GM06990 (cell line): ENCODE data around the gene MAP3K5.

Experiments
- DNase-seq: peaks from one replicate; pipeline ENCODE4 v3.0.0-alpha.2; 2011; ENCODE audit not compliant: insufficient read length; ENCODE audit errors: extremely low read depth
- H3K27me3 ChIP-seq: replicated peaks from 2 replicates; pipeline ENCODE4 v1.6.0; 2011; ENCODE audit warnings: low read length; ENCODE audit not compliant: control insufficient read depth, insufficient read depth
- H3K36me3 ChIP-seq: 2 replicates; pipeline ENCODE4 v1.5.1; 2011; ENCODE audit warnings: low read length; ENCODE audit not compliant: control insufficient read depth, insufficient read depth
- H3K4me3 ChIP-seq: replicated peaks from 2 replicates; pipeline ENCODE4 v1.5.1; 2011; ENCODE audit warnings: low read depth, mild to moderate bottlenecking, control low read depth, low read length
- TF ChIP-seq, protein P1 (sequence below): IDR thresholded peaks from 2 replicates; pipeline ENCODE4 v1.5.1; 2011; ENCODE audit warnings: low read length, control low read depth, mild to moderate bottlenecking, inconsistent platforms; ENCODE audit not compliant: insufficient read depth, poor library complexity, severe bottlenecking

MAP3K5 gene

DNA sequence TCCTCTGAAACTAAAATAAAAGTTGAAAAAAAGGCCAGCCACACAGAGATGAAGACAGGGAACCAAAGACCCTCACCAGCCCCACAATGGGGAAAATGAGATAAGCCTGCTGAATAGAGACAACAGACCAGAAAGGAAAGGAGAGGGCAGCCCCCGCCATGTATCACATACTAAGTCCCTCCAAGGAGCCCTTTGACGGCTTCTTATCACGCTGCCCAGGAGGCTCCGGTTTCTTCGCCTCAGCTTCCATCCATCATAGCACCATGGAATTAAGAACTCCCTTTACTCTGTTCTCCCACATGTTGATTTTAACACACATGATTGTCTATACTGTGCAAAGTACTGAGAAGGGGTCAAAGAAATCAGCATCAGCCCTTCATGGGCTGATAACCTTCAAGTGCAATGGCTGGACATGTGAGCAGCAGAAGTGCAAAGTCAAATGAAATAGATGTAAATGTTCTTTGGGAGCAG lies 54.9 kb downstream of the MAP3K5 start:
- TF ChIP-seq, protein P1, sequence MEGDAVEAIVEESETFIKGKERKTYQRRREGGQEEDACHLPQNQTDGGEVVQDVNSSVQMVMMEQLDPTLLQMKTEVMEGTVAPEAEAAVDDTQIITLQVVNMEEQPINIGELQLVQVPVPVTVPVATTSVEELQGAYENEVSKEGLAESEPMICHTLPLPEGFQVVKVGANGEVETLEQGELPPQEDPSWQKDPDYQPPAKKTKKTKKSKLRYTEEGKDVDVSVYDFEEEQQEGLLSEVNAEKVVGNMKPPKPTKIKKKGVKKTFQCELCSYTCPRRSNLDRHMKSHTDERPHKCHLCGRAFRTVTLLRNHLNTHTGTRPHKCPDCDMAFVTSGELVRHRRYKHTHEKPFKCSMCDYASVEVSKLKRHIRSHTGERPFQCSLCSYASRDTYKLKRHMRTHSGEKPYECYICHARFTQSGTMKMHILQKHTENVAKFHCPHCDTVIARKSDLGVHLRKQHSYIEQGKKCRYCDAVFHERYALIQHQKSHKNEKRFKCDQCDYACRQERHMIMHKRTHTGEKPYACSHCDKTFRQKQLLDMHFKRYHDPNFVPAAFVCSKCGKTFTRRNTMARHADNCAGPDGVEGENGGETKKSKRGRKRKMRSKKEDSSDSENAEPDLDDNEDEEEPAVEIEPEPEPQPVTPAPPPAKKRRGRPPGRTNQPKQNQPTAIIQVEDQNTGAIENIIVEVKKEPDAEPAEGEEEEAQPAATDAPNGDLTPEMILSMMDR, result no peak
- no peak overlapping the region for H3K4me3 ChIP-seq
- DNase-seq, result no peak
- no peaks in the 10 kb centered on the region; the same call in 1 of the 2 replicates for H3K36me3 ChIP-seq
- H3K27me3 ChIP-seq, result no peaks in the 10 kb centered on the region

DNA sequence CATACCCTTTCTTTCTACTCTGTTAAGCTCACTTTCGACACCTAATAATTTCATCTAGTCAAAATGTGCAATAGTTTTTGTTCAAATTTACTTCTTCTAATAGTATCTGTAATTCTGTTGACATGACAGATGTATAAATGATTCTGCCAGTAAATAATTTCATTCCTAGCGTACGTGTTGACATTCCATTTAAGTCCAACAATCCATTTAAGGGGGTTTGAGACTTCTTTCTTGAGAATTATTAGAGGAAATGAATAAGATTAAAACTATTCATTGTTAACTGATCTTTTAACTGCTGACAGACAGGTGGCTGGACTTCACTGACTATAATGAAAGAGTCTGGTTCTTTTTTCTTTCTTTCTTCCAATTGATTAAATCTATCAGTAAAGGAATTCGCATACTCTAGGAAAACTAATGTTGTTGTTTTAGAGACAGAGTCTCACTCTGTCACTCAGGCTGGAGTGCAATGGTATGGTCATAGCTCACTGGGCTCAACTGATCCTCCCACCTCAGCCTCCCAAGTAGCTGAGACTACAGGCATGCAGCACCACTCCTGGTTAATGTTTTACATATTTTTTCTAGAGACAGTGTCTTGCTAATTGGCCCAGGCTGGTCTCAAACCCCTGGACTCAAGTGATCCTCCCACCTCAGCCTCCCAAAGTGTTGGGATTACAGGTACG lies 55.9 kb downstream of the MAP3K5 start:
- H3K36me3 ChIP-seq, result no peaks in the 10 kb centered on the region; the same call in 1 of the 2 replicates
- H3K4me3 ChIP-seq, result no peak overlapping the region
- TF ChIP-seq, protein P1, result no peak
- H3K27me3 ChIP-seq, result no peaks in the 10 kb centered on the region
- no peak for DNase-seq

DNA sequence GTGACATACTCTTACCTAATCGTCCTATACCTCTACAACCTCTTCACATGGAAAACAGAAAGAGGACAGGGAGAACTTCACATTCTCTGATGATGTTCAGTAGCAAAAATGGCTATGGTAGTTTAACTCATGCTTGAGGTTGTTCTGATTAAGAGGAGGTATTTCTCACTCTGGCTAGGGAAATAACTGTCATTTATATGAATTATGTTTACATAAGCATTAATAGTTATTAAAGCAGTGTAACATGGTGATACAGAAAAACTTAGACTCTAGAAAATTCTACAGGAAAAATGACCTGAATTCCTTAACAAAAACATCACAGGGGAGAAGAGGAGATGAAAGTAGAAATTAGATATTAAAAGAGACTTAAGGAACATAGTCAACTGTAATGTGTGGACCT lies 57.3 kb downstream of the MAP3K5 start:
- no peak for DNase-seq
- no peaks in the 10 kb centered on the region for H3K27me3 ChIP-seq
- H3K4me3 ChIP-seq, result no peak overlapping the region
- H3K36me3 ChIP-seq, result no peaks in the 10 kb centered on the region; the same call in none of the 2 replicates
- TF ChIP-seq, protein P1, result no peak

DNA sequence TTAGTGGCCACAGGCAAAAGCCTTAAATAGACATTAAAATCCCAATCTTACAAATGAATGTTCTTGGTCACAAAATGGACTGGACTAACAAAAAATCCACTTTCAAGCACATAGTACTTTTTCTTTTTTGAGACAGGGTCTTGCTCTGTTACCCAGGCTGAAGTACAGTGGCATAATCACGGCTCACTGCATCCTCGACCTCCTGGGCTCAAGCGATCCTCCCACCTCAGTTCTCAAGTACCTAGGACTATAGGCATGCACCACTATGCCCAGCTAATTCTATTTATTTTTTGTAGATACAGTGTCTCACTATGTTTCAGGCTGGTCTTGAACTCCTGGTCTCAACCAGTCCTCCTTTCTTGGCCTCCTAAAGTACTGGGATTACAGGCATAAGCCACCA lies 59.4 kb downstream of the MAP3K5 start:
- no peak for DNase-seq
- no peaks in the 10 kb centered on the region for H3K27me3 ChIP-seq
- TF ChIP-seq, protein P1, result no peak
- H3K36me3 ChIP-seq, result no peaks in the 10 kb centered on the region; the same call in 1 of the 2 replicates
- H3K4me3 ChIP-seq, result no peak overlapping the region

DNA sequence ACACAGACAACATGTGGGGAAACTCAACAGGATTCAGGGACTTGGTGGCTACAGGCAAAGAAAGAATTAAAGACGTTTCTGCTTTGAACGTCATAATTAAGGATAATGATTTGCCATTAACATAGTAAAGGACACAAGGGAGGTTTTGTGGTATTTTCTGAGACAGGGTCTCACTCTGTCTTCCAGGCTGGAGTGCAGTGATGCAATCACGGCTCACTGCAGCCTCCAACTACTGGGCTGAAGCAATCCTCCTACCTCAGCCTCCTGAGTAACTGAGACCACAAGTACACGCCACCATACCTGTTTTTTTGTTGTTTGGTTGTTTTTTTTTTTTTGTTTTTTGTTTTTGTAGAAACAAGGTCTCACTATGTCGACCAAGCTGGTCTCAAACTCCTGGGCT lies 62.4 kb downstream of the MAP3K5 start:
- no peak for DNase-seq

More for the DNA sequence above, 62.4 kb downstream of the MAP3K5 start:
- TF ChIP-seq, protein P1, result no peak
- Histone ChIP-seq H3K4me3 (no peak overlapping the region), H3K36me3 (no peaks in the 10 kb centered on the region; the same call in 1 of the 2 replicates), H3K27me3 (no peaks in the 10 kb centered on the region)
